ENCODE data around the gene TINAGL1.

The TINAGL1 gene

DNA sequence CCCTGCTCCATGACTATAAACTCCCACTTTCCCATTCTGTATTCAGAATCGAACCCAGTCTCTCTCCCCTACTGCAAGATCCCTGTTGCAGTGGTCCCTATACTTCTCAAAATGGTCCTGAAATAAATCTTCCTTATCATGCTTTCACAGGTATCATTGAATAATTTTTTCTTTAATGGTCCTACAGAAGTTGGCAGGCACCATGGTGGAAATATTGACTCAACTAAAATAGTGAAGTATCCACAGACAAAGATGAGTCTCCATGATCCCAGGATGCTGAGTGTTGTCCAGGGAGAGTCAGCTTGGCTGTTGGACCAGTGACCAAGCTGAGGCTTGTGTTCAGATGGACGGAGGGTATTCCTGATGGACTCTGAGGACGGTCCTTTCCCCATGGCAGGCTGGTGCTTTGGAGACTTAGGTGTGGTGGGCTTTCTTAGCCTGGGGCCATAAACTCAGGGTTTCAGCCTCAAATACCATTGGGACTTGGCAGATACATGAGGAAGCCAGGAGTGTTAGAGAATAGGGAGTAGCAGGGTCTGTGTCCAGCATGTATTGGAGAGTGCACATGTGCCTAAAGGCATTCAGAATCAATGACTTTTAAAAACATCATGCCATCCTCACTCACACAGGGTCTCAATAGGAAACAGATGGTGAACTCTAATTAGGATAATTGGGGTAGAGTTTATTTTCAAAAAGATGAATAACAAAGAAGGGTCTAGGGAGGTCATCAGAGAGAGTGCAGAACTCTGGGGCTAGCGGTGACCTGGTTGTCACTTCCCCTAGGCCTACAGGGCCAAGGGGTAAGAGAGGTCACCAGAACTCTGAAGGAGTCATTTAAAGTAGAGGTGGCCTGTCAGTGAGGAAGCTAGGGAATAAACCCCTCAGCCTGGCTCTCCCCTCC is 19.8 kb downstream of the TINAGL1 start:
- Mint-ChIP-seq H3K27ac (no peak overlapping the region), H3K4me3 (no peak overlapping the region), H3K36me3 (ENCODE audit: low read depth) (no peaks in the 10 kb centered on the region), H3K9me3 (no peaks in the 10 kb centered on the region), H3K27me3 (peaks cover 18% of the 10 kb centered on the region), H3K4me1 (ENCODE audit: low read depth) (peaks cover 21% of the 10 kb centered on the region)
- intact Hi-C loops (cut with micrococcal nuclease), result loop anchor here (2.0 kb wide), 1 partner anchor 31 kb away; no protein-coding TSS in a partner anchor

DNA sequence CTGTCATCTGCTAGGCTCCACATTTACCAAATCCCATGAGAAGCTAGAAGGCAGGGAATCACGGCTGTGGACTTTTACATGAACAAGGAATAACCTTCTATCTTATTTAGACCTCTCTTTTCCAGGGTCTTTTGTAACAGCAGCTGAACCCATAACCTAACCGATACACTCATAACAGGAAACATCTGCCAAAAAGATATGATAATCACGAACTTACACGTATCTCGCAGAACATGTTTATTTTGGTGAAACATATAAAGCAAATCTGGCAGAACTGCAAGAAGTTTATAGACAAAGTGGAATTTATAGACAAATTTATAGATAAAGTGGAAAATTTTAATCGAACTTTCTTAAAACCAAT is 20.4 kb downstream of the TINAGL1 start:
- H3K4me1 Mint-ChIP-seq (ENCODE audit: low read depth), result peaks cover 21% of the 10 kb centered on the region
- peaks cover 12% of the 10 kb centered on the region for H3K27me3 Mint-ChIP-seq
- intact Hi-C loops (cut with micrococcal nuclease), result no loop called here
- H3K4me3 Mint-ChIP-seq, result no peak overlapping the region
- H3K27ac Mint-ChIP-seq, result no peak overlapping the region
- no peaks in the 10 kb centered on the region for H3K9me3 Mint-ChIP-seq
- H3K36me3 Mint-ChIP-seq (ENCODE audit: low read depth), result no peaks in the 10 kb centered on the region

DNA sequence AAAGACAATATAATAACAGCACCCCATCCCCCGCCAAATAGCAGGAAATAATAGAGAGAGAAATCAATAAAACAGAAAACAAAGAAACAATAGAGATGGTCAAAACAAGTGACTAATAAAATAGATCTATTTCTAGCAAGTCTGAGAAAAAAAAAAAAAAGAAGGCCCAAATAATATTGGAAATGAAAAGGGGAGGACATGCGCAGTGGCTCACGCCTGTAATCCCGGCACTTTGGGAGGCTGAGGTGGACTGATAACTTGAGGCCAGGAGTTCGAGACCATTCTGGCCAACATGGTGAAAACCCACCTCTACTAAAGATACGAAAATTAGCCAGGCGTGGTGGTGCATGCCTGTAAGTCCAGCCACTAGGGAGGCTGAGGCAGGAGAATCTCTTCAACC is 22.7 kb downstream of the TINAGL1 start:
- peaks cover 18% of the 10 kb centered on the region for H3K4me1 Mint-ChIP-seq (ENCODE audit: low read depth)
- H3K27ac Mint-ChIP-seq, result no peak overlapping the region
- no peak overlapping the region for H3K4me3 Mint-ChIP-seq
- H3K36me3 Mint-ChIP-seq (ENCODE audit: low read depth), result no peaks in the 10 kb centered on the region
- no peaks in the 10 kb centered on the region for H3K9me3 Mint-ChIP-seq
- H3K27me3 Mint-ChIP-seq, result peaks cover 1% of the 10 kb centered on the region
- intact Hi-C loops (cut with micrococcal nuclease), result no loop called here

DNA sequence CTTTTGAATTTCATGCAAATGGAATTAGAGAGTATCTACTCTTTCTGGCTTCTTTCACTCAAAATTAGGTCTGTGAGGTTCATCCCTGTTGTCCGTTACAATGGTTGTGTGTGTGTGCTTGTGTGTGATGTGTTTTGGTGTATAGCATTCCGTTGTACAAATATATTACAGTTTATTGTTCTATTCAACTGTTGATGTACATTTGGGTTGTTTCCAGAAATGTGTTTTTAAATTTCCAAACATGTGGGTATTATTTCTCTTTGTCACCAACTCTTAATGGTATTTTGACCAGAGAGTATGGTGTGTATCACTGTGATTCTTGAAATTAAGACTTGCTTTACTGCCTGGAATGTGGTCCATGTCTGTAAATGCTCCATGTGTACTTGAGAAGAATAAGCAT is 24.3 kb downstream of the TINAGL1 start:
- Mint-ChIP-seq H3K4me1 (ENCODE audit: low read depth) (peaks cover 14% of the 10 kb centered on the region), H3K9me3 (no peaks in the 10 kb centered on the region), H3K36me3 (ENCODE audit: low read depth) (no peaks in the 10 kb centered on the region), H3K27ac (no peak overlapping the region), H3K4me3 (no peak overlapping the region), H3K27me3 (peaks cover 1% of the 10 kb centered on the region)
- intact Hi-C loops (cut with micrococcal nuclease), result no loop called here

DNA sequence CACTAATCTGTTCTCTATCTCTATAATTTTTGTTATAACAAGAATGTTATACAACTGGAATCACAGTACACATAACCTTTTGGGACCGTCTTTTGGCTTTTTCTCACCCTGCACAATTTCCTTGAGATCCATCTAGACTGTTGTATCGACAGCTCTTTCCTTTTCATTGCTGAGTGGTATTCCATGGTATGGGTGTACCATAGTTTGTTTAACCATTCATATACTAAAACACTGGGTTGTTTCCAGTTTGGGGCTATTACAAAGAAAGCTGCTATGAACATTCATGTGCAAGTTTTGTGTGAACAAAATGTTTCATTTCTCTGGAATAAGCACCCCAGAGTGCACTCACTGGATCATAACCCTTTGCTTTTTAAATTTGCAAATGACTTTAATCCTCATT is 25.8 kb downstream of the TINAGL1 start:
- peaks cover 15% of the 10 kb centered on the region for H3K4me1 Mint-ChIP-seq (ENCODE audit: low read depth)
- peaks cover 1% of the 10 kb centered on the region for H3K27me3 Mint-ChIP-seq
- intact Hi-C loops (cut with micrococcal nuclease), result no loop called here
- H3K4me3 Mint-ChIP-seq, result no peak overlapping the region
- H3K9me3 Mint-ChIP-seq, result no peaks in the 10 kb centered on the region
- H3K27ac Mint-ChIP-seq, result no peak overlapping the region
- H3K36me3 Mint-ChIP-seq (ENCODE audit: low read depth), result no peaks in the 10 kb centered on the region

DNA sequence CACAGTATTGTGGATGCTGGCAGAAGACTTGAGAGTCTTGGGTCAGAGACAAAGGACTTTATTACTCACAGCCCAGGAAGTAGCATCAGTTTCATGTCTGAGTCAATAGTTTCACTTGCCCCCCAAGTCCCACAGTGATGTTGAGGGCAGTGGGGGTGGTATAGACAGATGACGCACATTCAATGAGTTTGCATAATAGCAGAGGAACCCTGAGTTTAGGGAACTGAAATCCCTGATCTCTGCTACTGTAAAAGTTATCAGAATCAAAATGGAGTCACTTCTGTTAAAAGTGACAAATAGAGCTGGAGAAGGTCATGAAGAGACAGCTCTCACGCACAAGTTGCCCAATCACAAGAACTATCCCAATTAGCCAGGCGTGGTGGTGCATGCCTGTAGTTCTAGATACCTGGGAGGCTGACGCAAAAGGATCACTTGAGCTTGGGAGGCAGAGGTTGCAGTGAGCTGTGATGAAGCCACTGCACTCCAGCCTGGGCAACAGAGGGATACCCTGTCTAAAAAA is 29.7 kb downstream of the TINAGL1 start:
- Mint-ChIP-seq H3K27me3 (peaks cover 4% of the 10 kb centered on the region), H3K4me3 (no peak overlapping the region), H3K36me3 (ENCODE audit: low read depth) (no peaks in the 10 kb centered on the region), H3K4me1 (ENCODE audit: low read depth) (peaks cover 42% of the 10 kb centered on the region), H3K27ac (peak overlapping the region; percentile 78), H3K9me3 (no peaks in the 10 kb centered on the region)
- intact Hi-C loops (cut with micrococcal nuclease), result no loop called here

DNA sequence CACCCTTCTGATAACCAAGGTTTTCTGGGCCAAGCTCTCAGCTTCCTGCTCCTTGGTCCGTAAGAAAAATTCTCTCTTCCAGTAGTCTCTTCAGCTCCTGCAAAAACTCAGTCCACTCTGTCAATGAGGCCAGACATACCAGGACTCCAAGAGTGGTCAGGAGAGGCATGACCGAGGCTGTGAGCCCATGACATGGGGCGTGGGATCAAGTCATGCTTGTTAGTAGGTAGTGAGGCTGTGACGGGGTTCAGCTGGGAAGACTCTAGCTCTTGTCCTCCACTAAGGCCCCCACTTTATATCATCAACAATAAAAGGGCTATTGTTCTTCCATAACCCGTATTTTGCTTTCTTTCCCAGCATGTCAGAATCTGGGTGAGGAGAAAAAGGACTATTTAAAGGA is 31.0 kb downstream of the TINAGL1 start:
- intact Hi-C loops (cut with micrococcal nuclease), result no loop called here
- Mint-ChIP-seq H3K27ac (peak overlapping the region; percentile 78), H3K4me3 (no peak overlapping the region), H3K4me1 (ENCODE audit: low read depth) (peaks cover 47% of the 10 kb centered on the region), H3K36me3 (ENCODE audit: low read depth) (no peaks in the 10 kb centered on the region), H3K27me3 (peaks cover 4% of the 10 kb centered on the region), H3K9me3 (no peaks in the 10 kb centered on the region)

DNA sequence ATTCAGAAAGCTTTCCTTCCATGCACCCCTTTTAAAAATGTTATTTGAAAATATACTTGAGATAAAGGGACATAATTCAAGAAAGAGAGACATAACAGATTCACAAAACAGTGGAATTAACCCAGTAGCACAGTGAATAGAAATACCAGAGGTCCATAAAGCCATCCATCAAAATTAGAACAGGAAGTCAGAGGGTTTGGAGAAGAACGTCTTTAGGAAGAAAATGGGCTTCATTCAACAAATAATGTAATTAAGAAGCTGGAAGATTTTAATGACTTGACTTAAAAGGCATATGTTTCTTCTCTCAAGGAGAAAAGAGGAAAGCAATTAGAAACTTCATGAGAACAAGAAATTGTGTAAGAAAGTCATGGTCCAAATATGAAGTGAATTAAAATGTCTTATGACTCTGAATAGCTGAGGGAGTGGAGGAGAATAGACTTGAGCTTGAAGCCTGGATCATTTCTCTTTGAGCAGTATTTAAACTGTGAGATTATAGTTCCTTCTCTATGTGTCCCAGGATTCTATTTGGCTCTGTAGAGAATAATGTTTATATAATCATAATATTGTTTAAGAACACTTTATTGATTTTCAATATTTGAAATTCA is 33.3 kb downstream of the TINAGL1 start:
- Mint-ChIP-seq H3K27me3 (peaks cover 3% of the 10 kb centered on the region), H3K4me1 (ENCODE audit: low read depth) (peaks cover 59% of the 10 kb centered on the region), H3K4me3 (no peak overlapping the region), H3K9me3 (no peaks in the 10 kb centered on the region), H3K36me3 (ENCODE audit: low read depth) (no peaks in the 10 kb centered on the region), H3K27ac (peak overlapping the region; percentile 38)
- intact Hi-C loops (cut with micrococcal nuclease), result no loop called here

DNA sequence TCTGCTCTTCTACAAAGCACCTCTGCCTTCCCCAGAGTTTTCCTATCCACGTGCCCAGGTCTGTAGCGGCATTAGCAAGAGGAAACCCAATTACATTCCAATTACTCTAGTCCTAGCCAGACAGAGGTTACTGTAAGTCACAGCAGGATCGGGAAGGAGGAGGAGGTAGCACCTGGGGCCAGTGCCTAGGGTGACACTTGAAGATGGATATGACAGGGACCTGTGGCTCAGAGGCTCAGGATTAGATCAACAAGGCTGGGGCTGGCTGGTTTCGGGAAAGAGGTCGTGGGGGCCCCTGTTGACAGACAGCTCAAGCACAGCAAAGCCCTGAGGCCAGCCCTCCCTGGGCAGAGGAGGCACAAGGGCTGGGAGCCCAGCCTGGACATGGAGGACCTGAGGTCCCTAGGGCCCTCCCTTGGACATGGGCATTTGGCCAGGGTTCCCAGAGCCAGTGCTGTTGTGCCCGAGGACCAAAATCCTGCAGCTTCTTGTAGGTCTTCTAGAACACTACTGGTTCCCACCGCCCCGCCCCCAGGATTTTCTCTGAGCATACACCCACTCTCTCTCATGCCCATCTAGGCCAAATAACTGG is 38.2 kb downstream of the TINAGL1 start:
- Mint-ChIP-seq H3K4me3 (no peak overlapping the region), H3K27me3 (peaks cover 37% of the 10 kb centered on the region), H3K9me3 (no peaks in the 10 kb centered on the region), H3K27ac (no peak overlapping the region), H3K36me3 (ENCODE audit: low read depth) (no peaks in the 10 kb centered on the region), H3K4me1 (ENCODE audit: low read depth) (peaks cover 51% of the 10 kb centered on the region)
- intact Hi-C loops (cut with micrococcal nuclease), result no loop called here

DNA sequence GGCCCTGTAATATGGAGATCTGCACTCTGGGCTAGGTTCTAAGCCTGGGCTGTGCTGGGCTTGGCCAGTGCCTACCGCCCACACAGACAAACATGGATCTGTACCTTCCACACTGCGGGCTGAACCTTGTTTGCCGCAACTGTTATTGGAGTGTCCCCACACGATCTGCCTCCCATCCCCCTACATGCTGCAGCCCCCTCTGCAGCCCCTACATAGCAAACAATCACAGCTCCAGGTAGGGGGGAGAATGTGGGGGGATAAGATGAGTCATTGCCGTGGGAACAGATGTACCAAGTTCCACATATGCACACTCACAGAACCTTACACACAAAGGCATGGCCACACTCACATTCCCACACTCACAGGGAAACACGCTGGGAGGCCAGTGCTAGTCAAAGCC is 39.1 kb downstream of the TINAGL1 start:
- Mint-ChIP-seq H3K4me1 (ENCODE audit: low read depth) (peaks cover 49% of the 10 kb centered on the region), H3K27ac (no peak overlapping the region), H3K27me3 (peaks cover 38% of the 10 kb centered on the region), H3K36me3 (ENCODE audit: low read depth) (no peaks in the 10 kb centered on the region), H3K9me3 (no peaks in the 10 kb centered on the region), H3K4me3 (no peak overlapping the region)
- intact Hi-C loops (cut with micrococcal nuclease), result no loop called here

DNA sequence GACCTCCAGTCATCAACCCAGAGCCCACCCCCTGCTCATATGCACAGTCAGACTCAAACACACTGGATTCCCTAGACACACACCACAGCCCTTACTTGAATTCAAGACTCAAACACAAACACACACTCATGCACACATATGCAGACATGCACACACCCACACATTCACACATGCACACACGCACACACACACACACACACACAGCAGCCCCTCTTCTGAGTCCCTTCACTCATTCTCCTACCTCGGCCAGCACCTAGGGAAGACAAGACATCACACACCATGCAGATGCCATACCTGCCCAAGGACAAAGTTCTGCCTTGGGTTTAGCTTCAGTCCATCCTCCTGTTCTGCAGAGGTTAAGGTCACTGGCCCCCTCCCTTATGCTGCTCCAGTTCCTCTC is 39.6 kb downstream of the TINAGL1 start:
- no peak overlapping the region for H3K4me3 Mint-ChIP-seq
- no peaks in the 10 kb centered on the region for H3K9me3 Mint-ChIP-seq
- intact Hi-C loops (cut with micrococcal nuclease), result no loop called here
- H3K27me3 Mint-ChIP-seq, result peaks cover 37% of the 10 kb centered on the region
- H3K36me3 Mint-ChIP-seq (ENCODE audit: low read depth), result no peaks in the 10 kb centered on the region
- H3K27ac Mint-ChIP-seq, result no peak overlapping the region
- H3K4me1 Mint-ChIP-seq (ENCODE audit: low read depth), result peaks cover 49% of the 10 kb centered on the region

DNA sequence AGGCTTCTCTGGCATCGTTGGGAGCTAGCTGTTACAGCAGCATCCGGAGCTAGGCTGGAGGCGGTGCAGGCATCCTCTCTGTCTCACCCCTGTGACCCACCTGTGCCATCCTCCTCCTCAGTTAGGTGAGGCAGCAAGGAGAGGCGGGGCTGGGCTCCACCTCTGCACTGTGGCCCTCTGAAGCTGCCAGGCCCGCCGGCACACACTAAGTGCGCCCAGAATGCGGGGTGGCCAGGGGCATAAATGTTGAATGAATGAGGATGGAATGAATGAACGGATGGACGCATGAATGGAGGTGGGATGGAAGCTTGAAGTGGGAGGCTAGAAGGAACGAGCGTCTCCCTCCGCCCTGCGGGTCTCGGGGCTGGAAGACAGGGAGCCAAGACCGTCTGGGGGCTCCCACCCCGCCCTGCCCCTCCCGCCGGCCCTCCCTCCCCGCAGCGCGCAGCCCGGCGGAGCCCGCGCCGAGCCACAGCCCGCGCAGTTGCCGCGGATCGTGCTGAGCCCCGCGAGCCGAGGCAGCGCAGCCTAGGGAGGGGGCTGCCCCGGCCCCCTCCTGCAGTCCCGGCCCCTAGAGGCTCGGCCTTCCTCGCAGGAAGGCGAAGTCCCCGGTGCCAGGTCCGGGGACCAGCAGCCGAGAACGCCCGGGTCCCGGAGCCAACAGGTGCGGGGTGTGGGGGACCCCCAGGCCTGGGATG is 41.1 kb downstream of the TINAGL1 start, which contains the start of gene HCRTR1:
TSS of gene HCRTR1 (plus strand) at position 472 of the 698 bp plus-strand sequence. CDS start 1,504 bp downstream, outside the sequence.
- no peak within 1 kb of the TSS for H3K27ac Mint-ChIP-seq
- H3K4me3 Mint-ChIP-seq, result peak within 1 kb of the TSS; percentile 48
- intact Hi-C loops (cut with micrococcal nuclease), result no loop called here
- H3K4me1 Mint-ChIP-seq (ENCODE audit: low read depth), result peaks cover 54% of the 10 kb centered on the region
- no peaks in the 10 kb centered on the region for H3K36me3 Mint-ChIP-seq (ENCODE audit: low read depth)
- no peaks in the 10 kb centered on the region for H3K9me3 Mint-ChIP-seq
- H3K27me3 Mint-ChIP-seq, result peaks cover 37% of the 10 kb centered on the region

DNA sequence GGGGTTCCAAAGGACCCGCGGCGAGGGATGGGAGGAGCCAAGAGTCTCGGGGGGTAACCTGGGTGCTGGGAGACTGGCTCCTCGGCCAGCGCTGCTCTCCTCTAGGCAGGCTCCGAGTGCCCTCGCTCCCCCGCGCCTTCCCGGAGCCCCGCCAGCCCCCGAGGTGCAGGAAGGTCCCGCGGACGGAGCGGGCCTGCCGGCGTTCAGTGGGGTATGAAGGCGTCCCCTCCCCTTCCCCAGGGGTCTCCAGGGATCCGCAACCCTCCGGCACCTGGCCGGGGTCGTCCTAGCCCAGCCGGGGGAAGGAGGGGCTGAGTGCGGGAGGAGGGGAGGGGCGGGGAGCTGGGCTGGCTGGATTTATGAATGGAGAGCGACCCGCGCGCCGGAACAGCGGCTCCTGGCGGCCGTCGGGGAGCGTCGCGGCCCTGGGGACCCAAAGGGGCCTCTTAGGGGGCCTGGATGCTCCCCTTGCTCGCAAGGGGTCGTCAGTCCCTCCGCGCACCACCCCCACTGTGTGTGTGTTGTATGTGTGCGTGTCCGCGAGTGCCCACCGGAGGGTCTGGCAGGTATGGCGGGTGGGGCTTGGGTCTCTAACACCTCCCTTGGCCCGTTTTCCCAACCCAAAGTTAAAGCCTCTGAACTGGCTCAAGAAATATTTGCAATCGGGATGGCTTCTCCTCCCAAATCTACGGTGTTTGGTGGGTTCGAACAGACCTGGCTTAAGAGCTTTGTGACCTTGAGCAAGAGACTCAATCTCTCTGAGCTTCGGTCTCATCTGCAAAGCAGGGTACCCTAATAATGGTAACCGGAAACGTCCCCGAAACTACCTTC is 41.8 kb downstream of the TINAGL1 start:
- intact Hi-C loops (cut with micrococcal nuclease), result loop anchor here (1.0 kb wide), 1 partner anchor 54 kb away; no protein-coding TSS in a partner anchor
- Mint-ChIP-seq H3K4me1 (ENCODE audit: low read depth) (peaks cover 61% of the 10 kb centered on the region), H3K4me3 (peak overlapping the region; percentile 28), H3K27ac (no peak overlapping the region), H3K9me3 (no peaks in the 10 kb centered on the region), H3K36me3 (ENCODE audit: low read depth) (no peaks in the 10 kb centered on the region), H3K27me3 (peaks cover 37% of the 10 kb centered on the region)
